HG02852 (cell line): ENCODE measurements around the gene MESD.
A peak's percentile ranks its signal among the peaks of the same experiment; 100 is the strongest.

Experiments
- ATAC-seq: cut with Tn5 transposase; IDR thresholded peaks from one replicate; pipeline ENCODE4 v1.9.1; 2021; ENCODE audit warnings: mild to moderate bottlenecking, moderate library complexity; ENCODE audit not compliant: unreplicated experiment

Gene MESD

DNA sequence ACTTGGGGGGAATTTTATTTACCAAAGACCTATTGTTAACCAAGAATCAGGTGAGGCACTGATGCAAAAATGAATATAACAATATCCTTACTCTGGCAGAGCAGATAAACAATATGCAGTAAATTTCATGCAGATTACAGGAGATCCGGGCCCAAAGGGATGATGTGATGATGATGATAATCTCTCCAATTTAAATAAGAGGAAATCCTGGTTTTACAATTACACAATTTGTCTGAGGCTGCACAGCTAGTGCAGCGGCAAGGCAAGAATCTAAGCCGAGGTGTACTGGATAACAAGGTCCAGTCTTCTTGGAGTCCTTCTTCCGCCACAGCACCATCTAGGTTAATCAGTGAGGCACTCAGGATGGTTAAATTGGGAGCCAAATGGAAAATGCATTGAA is 2.4 kb upstream of the MESD start:
- ATAC-seq, result no peak

DNA sequence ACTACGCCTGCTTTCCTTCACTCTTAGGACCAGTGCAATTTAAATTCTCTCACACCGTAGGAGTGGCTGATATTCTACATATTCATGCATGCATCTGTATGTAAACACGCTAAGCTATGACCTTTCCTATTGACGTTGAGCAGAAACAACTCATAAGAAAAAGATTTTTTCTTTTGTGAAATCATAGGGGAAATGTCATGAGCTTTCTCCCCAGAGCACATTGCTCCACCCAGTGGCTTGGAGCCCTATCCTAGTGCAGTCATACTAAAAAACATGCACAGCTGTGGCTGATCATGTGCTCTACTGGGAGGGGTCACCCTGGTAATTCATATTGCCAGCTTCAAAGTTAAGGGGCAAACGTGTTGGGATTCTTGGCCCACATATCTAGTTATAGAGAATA is 1.8 kb upstream of the MESD start:
- no peak for ATAC-seq

GRCh38 chr15:80990955-80991354 is 1.3 kb upstream of the MESD start:
- ATAC-seq, result no peak

- peak; percentile 4 for ATAC-seq
Observed at GRCh38 chr15:80989081-80989517, 520 bp downstream of the MESD start.

DNA sequence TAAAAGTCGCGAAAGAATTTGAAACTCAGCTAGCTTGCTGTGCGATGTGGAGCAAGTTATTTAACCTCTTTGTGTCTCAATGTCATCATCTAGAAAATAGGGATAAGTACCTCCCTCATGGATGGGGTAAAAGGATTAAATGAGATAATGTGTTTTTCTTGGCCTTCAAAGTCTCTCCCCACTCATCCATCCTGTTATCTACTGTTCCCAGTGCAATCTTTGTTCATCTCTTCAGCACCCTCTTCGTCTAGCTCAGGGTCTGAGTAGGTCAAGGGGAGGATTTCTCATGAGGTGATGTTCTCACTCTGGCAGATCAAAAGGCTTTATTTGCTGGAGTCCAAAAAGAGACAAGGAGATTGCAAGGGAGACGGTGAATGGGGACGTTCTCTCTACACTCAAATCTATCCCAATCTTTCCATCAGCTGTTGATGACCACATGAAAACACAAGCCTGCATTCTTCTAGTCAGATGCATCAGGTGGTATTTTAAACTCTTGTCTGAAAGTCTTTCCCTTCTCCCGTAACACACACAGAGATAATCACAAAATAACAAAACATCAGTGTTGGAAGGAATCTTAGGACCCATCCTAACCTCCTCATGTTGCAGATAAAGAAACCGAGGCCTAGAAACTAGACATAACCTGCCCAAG is 1.3 kb downstream of the MESD start:
- ATAC-seq, result no peak

DNA sequence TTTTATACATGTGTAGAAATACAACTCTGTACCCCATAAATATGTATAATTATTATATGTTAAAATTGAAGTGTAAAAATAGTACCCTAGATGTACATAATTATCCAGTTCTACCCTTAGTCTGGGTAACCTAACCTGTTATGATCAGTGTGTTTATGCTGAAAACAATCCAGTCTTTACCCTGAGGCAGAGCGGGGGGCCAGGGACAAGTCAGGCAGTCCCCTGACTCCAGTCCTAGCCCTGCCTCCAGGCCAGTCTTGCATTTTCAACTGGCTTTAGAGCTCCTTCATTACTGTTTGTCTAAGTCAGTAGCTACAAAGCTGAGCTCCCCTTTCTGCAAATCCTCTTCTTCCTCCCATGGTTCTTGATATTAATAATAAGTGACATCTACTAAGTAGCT is 3.1 kb downstream of the MESD start:
- ATAC-seq, result no peak

GRCh38 chr15:80985981-80986380 is 3.6 kb downstream of the MESD start:
- ATAC-seq, result no peak

DNA sequence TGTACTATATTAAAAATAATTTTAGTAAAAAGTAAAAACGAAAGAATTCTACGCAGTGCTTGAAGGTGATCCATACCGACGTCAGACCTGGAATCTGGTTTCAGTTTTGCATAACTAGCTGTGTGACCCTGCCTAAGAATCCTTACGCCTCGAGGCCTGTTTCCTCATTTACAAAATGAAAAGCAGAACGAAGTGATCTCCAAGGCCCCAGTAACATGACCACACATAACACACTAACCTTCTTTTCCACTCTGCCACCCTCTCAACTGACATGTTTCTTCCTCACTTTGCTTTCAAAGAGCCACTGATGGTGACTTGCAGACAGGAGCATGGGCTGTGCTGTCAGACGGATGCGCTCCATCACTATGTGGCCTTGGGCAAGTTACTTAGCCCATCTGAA is 4.8 kb downstream of the MESD start:
- ATAC-seq, result no peak

DNA sequence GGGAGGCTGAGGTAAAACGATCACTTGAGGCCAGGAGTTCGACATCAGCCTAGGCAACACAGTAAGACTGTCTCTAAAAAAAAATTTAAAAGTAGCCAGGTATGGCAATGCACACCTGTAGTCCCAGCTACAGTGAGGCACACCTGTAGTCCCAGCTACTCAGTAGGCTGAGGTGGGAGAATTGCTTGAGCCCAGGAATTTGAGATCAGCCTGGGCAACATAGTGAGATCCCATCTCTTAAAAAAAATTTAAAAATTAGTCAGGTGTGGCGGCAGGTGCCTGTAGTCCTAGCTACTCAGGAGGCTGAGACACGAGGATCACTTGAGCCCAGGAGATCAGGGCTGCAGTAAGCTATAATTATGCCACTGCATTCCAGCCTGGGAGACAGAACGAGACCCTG is 6.8 kb downstream of the MESD start:
- no peak for ATAC-seq

- no peak for ATAC-seq
Observed at GRCh38 chr15:80982205-80982604, 7.4 kb downstream of the MESD start.

GRCh38 chr15:80979538-80980200 is 9.9 kb downstream of the MESD start:
- no peak for ATAC-seq

GRCh38 chr15:80978685-80979329 is 10.8 kb downstream of the MESD start:
- ATAC-seq, result no peak

GRCh38 chr15:80977627-80978036 is 12.0 kb downstream of the MESD start:
- no peak for ATAC-seq

DNA sequence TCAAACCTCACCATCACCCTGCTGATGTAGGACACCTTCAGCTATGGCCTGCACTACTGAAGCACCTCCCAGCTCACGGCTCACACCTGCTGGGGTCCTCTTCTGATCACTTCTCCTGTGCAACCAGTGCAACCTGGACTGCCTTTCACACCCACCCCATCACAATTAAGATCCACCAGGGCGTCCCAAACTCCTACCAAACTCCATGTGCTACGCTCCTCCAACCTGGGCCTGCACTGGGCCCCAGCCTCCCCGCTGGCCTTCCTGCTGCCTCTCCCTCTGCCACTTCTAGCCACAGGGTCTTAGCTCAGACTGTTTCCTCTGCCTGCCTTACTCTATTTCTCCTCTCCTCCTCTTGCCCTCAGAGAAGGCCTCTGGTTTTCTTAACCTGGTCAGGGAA is 12.8 kb downstream of the MESD start:
- ATAC-seq, result no peak

- no peak for ATAC-seq
Observed at GRCh38 chr15:80974914-80975313, 14.7 kb downstream of the MESD start.

DNA sequence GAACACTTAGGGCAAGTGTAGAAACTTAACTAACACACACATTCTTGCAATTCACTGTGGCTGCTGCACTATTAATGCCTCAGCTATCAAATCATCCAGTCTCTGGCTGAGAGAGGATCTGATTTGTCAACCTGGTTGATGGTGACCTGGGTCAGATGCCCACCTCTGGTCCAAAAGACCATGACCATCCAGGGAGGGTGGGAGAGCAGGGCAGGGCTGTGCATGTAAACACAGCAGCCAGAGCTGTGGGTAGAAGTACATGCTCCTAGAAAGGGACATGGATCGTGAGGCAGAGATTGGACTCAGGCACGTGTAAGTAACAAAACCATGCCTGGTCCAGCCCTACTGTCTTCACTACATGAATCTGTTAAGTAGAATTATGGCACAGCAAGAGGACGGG is 17.3 kb downstream of the MESD start:
- no peak for ATAC-seq

GRCh38 chr15:80971143-80971542 is 18.5 kb downstream of the MESD start:
- no peak for ATAC-seq

- ATAC-seq, result no peak
Observed at GRCh38 chr15:80970658-80971057, 19.0 kb downstream of the MESD start.

DNA sequence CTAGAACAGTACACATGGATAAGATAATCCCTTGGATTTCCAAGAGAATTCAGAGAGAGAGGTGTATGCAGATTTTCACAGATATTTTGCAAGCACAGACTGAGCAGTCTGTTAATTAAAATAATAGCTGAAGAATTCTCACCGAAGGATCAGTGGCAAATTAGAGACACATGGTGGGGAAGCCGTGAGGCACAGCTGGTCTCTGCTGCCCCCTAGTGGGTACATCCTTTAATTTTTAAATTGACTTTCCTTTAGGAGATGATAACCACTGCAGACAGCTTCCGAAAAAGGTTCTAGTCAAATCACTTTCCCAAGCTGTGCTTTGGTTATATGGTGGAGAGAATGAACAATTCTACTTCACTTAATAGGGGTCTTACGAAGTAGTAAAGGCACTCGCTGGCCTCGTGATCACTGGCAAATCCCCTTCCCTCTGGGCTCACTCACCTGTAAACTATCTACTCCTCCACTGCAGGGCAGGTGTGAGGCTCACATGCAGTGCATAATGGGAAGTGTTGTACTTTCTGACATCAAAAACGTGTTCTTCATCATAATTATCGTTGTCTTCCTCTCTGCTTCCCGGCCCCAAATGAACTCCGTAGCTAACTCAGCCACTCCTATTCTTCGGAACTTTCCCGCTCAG is 19.5 kb downstream of the MESD start:
- no peak for ATAC-seq

DNA sequence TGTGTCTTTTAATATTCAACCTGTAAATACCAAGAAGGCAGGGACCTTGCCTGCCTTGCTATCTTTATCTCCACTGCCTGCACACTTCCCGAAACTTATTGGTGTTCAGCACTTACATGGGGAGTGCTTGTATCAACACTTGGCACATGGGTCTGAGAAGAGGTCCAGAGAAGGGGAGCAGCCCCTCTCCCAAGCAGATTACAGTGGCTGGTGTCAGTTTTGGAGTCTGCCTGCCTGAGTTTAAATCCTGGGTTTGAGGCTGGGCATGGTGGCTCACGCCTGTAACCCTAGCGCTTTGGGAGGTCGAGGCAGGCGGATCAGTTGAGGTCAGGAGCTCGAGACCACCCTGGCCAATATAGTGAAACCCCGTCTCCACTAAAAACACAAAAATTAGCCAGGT is 20.3 kb downstream of the MESD start:
- no peak for ATAC-seq

GRCh38 chr15:80967991-80968510 is 21.6 kb downstream of the MESD start:
- ATAC-seq, result no peak

GRCh38 chr15:80967451-80967850 is 22.2 kb downstream of the MESD start:
- ATAC-seq, result no peak
